Naive thymus-derived CD4-positive, alpha-beta T cell (primary cell): Measurements from ENCODE around the gene SYS1. TPM values are rescaled to one million over a fixed set of nuclear protein-coding genes. Genes with fewer than 3 reads are reported as not detected.
A peak's percentile ranks its signal among the peaks of the same experiment; 100 is the strongest.

Source experiments
- ATAC-seq: fragments of 150-1000 bp; cut with Tn5 transposase; 2 replicates; pipeline ENCODE4 v1.10.0; 2021; ENCODE audit warnings: mild to moderate bottlenecking, moderate library complexity
- CTCF ChIA-PET: fragments of 350-600 bp; sonication (Branson Sonifier 250); formaldehyde crosslinking; loops from one replicate; lab custom pipeline; 2021; ENCODE audit warnings: antibody characterized with exemption; lab: Charles Lee
- POLR2A ChIA-PET: fragments of 350-600 bp; sonication (Branson Sonifier 250); formaldehyde crosslinking; loops from one replicate; lab custom pipeline; 2021; ENCODE audit warnings: antibody characterized with exemption, inconsistent platforms; lab: Charles Lee
- DNase-seq, 9 donors: peaks; one replicate each; pipeline versions ENCODE4 v3.0.0 to v3.0.0-alpha.2; 2020 to 2022; ENCODE audit warnings: mixed read lengths in 1 of 9
- H3K27ac ChIP-seq: one replicate; pipeline ENCODE4 v1.7.0; 2013; ENCODE audit warnings: mild to moderate bottlenecking, low read depth, low read length, moderate library complexity
- H3K27me3 ChIP-seq, 2 donors: one replicate each; pipeline ENCODE4 v1.7.0; 2013; ENCODE audit warnings: low read length in 2 of 2, mild to moderate bottlenecking in 2 of 2, moderate library complexity in 2 of 2; ENCODE audit not compliant: control insufficient read depth in 2 of 2, insufficient read depth in 2 of 2
- H3K36me3 ChIP-seq, 3 experiments: 1 replicate in 2 of 3; 2 replicates in 1 of 3; pipeline ENCODE4 v1.7.0; 2013; ENCODE audit warnings: low read length in 3 of 3, mild to moderate bottlenecking in 3 of 3, moderate library complexity in 1 of 3; ENCODE audit not compliant: insufficient read depth in 3 of 3, control insufficient read depth in 2 of 3
- H3K4me1 ChIP-seq, 2 donors: one replicate each; pipeline ENCODE4 v1.7.0; 2013; ENCODE audit warnings: low read length in 2 of 2, mild to moderate bottlenecking in 2 of 2, moderate library complexity in 1 of 2; ENCODE audit not compliant: control insufficient read depth in 2 of 2, insufficient read depth in 2 of 2
- H3K4me3 ChIP-seq: 2 replicates; pipeline ENCODE4 v1.7.0; 2013; ENCODE audit warnings: mild to moderate bottlenecking, low read length
- H3K9me3 ChIP-seq, 3 experiments: 1 replicate in 2 of 3; 2 replicates in 1 of 3; pipeline ENCODE4 v1.7.0; 2013; ENCODE audit warnings: low read length in 3 of 3; ENCODE audit not compliant: control insufficient read depth in 2 of 3
- H3K27ac Mint-ChIP-seq, 9 donors: one replicate each; pipeline ENCODE4 v1.8.0; 2020 to 2022; ENCODE audit warnings: mixed read lengths in 9 of 9, mild to moderate bottlenecking in 8 of 9, moderate library complexity in 5 of 9, inconsistent platforms in 2 of 9
- H3K27me3 Mint-ChIP-seq, 5 donors: one replicate each; pipeline ENCODE4 v1.8.0; 2021 to 2022; ENCODE audit warnings: mixed read lengths in 5 of 5, mild to moderate bottlenecking in 1 of 5
- H3K36me3 Mint-ChIP-seq, 5 donors: one replicate each; pipeline ENCODE4 v1.8.0; 2020 to 2022; ENCODE audit warnings: mixed read lengths in 5 of 5, mild to moderate bottlenecking in 3 of 5, inconsistent platforms in 1 of 5
- H3K4me1 Mint-ChIP-seq, 7 donors: one replicate each; pipeline ENCODE4 v1.8.0; 2020 to 2022; ENCODE audit warnings: mixed read lengths in 7 of 7, mild to moderate bottlenecking in 3 of 7, inconsistent platforms in 1 of 7
- H3K4me3 Mint-ChIP-seq, 10 donors: one replicate each; pipeline ENCODE4 v1.8.0; 2020 to 2022; ENCODE audit warnings: mild to moderate bottlenecking in 10 of 10, mixed read lengths in 10 of 10, moderate library complexity in 6 of 10, inconsistent platforms in 2 of 10
- H3K9me3 Mint-ChIP-seq, 11 donors: one replicate each; pipeline ENCODE4 v1.8.0; 2020 to 2022; ENCODE audit warnings: mixed read lengths in 11 of 11, mild to moderate bottlenecking in 4 of 11, inconsistent platforms in 1 of 11, moderate library complexity in 1 of 11
- intact Hi-C, 2 donors: fragments of 100-400 bp; cut with micrococcal nuclease; formaldehyde crosslinking; loops; one replicate each; pipeline ENCODE4 v1.15.1; 2023
- polyA plus RNA-seq, 2 donors: library from polyadenylated mRNA; unstranded; fragments of 300-500 nt; fragmentation: Illumina TruSeq; gene quantifications; one replicate each; pipeline ENCODE4 v1.2.3, GENCODE V29; 2021
- total RNA-seq, 6 experiments: library from RNA in 5 of 6; stranded (reverse) in 5 of 6; gene quantifications; 1 replicate in 5 of 6; 2 replicates in 1 of 6; pipeline ENCODE4 v1.2.3 and lab custom pipeline; 2021 to 2026

Gene SYS1
- total and polyA plus RNA-seq, 7 experiments from 2014 or later = 23.9 to 111 (median 62.0) TPM

- Mint-ChIP-seq H3K27me3 (peaks cover 27 to 36% (median 33%) of the 10 kb centered on the region in 5 donors), H3K36me3 (peaks cover 0 to 6% (median 0%) of the 10 kb centered on the region in 5 donors), H3K9me3 (no peaks in the 10 kb centered on the region), H3K4me3 (peak overlapping the region in 2 of 10 donors; percentile 60 to 77), H3K4me1 (peaks cover 10 to 53% (median 26%) of the 10 kb centered on the region in 7 donors), H3K27ac (peak overlapping the region in 1 of 9 donors; percentile 97)
- POLR2A ChIA-PET = interaction anchor here (0.7 kb wide), 1 partner anchor 456 kb away, joined by 3 read pairs; no protein-coding TSS in a partner anchor
- H3K27ac ChIP-seq = no peak overlapping the region
- intact Hi-C loops = loop anchor here in 1 of 2 donors (2.0 kb wide), 2 partner anchors 30 to 452 kb away; partner anchors contain the start of gene SDC4
- H3K36me3 ChIP-seq = no peaks in the 10 kb centered on the region
- no peaks in the 10 kb centered on the region for H3K27me3 ChIP-seq
- DNase-seq (no peak), ATAC-seq (no peak)
- H3K4me3 ChIP-seq = no peak overlapping the region
- peaks cover 15 to 16% of the 10 kb centered on the region in 2 donors for H3K4me1 ChIP-seq
- CTCF ChIA-PET = interaction anchor here (0.7 to 7.3 kb wide), 10 partner anchors 11 to 456 kb away, joined by 3 to 67 read pairs (median 4); no protein-coding TSS in a partner anchor
- no peaks in the 10 kb centered on the region for H3K9me3 ChIP-seq
Measured at GRCh38 chr20:45318386-45318939, 44.5 kb upstream of the SYS1 start.

- peak overlapping the region in 1 of 9 donors; percentile 97 for H3K27ac Mint-ChIP-seq
- POLR2A ChIA-PET = no interaction called here
- H3K9me3 ChIP-seq = no peaks in the 10 kb centered on the region
- H3K27me3 Mint-ChIP-seq = peaks cover 25 to 31% (median 28%) of the 10 kb centered on the region in 5 donors
- ATAC-seq (no peak), DNase-seq (no peak)
- CTCF ChIA-PET = interaction anchor here (0.7 to 7.3 kb wide), 10 partner anchors 10 to 456 kb away, joined by 3 to 67 read pairs (median 4); no protein-coding TSS in a partner anchor
- H3K9me3 Mint-ChIP-seq = no peaks in the 10 kb centered on the region
- intact Hi-C loops = loop anchor here (1.0 to 2.0 kb wide), 7 partner anchors 30 to 452 kb away; partner anchors contain the start of genes SDC4 (in 1 of the 2) and SYS1 (in 1 of the 2)
- H3K36me3 Mint-ChIP-seq = peaks cover 0 to 6% (median 0%) of the 10 kb centered on the region in 5 donors
- H3K4me1 Mint-ChIP-seq = peaks cover 10 to 53% (median 26%) of the 10 kb centered on the region in 7 donors
- no peak overlapping the region for H3K27ac ChIP-seq
- no peaks in the 10 kb centered on the region for H3K27me3 ChIP-seq
- H3K4me3 ChIP-seq = no peak overlapping the region
- no peaks in the 10 kb centered on the region for H3K36me3 ChIP-seq
- peaks cover 15 to 16% of the 10 kb centered on the region in 2 donors for H3K4me1 ChIP-seq
- H3K4me3 Mint-ChIP-seq = peak overlapping the region in 4 of 10 donors; percentile 20 to 77 (median 44)
Measured at GRCh38 chr20:45318948-45319347, 44.0 kb upstream of the SYS1 start.

GRCh38 chr20:45320948-45321595 is 41.9 kb upstream of the SYS1 start:
- Histone ChIP-seq H3K9me3 (no peaks in the 10 kb centered on the region), H3K4me1 (peaks cover 15 to 16% of the 10 kb centered on the region in 2 donors), H3K36me3 (no peaks in the 10 kb centered on the region), H3K4me3 (no peak overlapping the region), H3K27me3 (no peaks in the 10 kb centered on the region), H3K27ac (no peak overlapping the region)
- POLR2A ChIA-PET = no interaction called here
- Mint-ChIP-seq H3K4me3 (peak overlapping the region in 6 of 10 donors; percentile 2 to 58 (median 48)), H3K27me3 (peaks cover 6 to 11% (median 8%) of the 10 kb centered on the region in 5 donors), H3K9me3 (no peaks in the 10 kb centered on the region), H3K4me1 (peaks cover 10 to 48% (median 26%) of the 10 kb centered on the region in 7 donors), H3K36me3 (peaks cover 0 to 7% (median 0%) of the 10 kb centered on the region in 5 donors), H3K27ac (peak overlapping the region in 4 of 9 donors; percentile 28 to 77 (median 36))
- intact Hi-C loops = no loop called here
- CTCF ChIA-PET = interaction anchor here (0.5 to 7.3 kb wide), 7 partner anchors 41 to 1326 kb away, joined by 3 to 67 read pairs (median 4); partner anchors contain the start of gene SYS1
- DNase-seq (peak in 5 of 9 donors; percentile 7 to 42 (median 23)), ATAC-seq (peak; percentile 78)

- POLR2A ChIA-PET = interaction anchor here (1.5 kb wide), 1 partner anchor 114 kb away, joined by 6 read pairs; no protein-coding TSS in a partner anchor
- Mint-ChIP-seq H3K4me3 (no peak overlapping the region), H3K9me3 (no peaks in the 10 kb centered on the region), H3K27ac (no peak overlapping the region), H3K36me3 (peaks cover 0 to 8% (median 0%) of the 10 kb centered on the region in 5 donors), H3K4me1 (peaks cover 10 to 42% (median 26%) of the 10 kb centered on the region in 7 donors), H3K27me3 (no peaks in the 10 kb centered on the region)
- Histone ChIP-seq H3K4me3 (no peak overlapping the region), H3K4me1 (peaks cover 15 to 16% of the 10 kb centered on the region in 2 donors), H3K36me3 (no peaks in the 10 kb centered on the region), H3K9me3 (no peaks in the 10 kb centered on the region), H3K27ac (no peak overlapping the region), H3K27me3 (no peaks in the 10 kb centered on the region)
- DNase-seq (no peak), ATAC-seq (peak; percentile 34)
- CTCF ChIA-PET = interaction anchor here (1.1 to 1.5 kb wide), 3 partner anchors 23 to 448 kb away, joined by 4 to 11 read pairs (median 6); no protein-coding TSS in a partner anchor
- intact Hi-C loops = loop anchor here in 1 of 2 donors (1.0 kb wide), 1 partner anchor 114 kb away; no protein-coding TSS in a partner anchor
Measured at GRCh38 chr20:45322952-45323383, 40.0 kb upstream of the SYS1 start.

- no peak overlapping the region for H3K27ac ChIP-seq
- POLR2A ChIA-PET = no interaction called here
- intact Hi-C loops = loop anchor here in 1 of 2 donors (1.0 kb wide), 1 partner anchor 114 kb away; no protein-coding TSS in a partner anchor
- no peaks in the 10 kb centered on the region for H3K36me3 ChIP-seq
- H3K9me3 ChIP-seq = no peaks in the 10 kb centered on the region
- peaks cover 10 to 35% (median 20%) of the 10 kb centered on the region in 7 donors for H3K4me1 Mint-ChIP-seq
- H3K9me3 Mint-ChIP-seq = no peaks in the 10 kb centered on the region
- ATAC-seq = no peak
- H3K4me3 ChIP-seq = no peak overlapping the region
- H3K4me1 ChIP-seq = peaks cover 14 to 16% of the 10 kb centered on the region in 2 donors
- H3K4me3 Mint-ChIP-seq = no peak overlapping the region
- CTCF ChIA-PET = interaction anchor here (0.9 to 1.5 kb wide), 3 partner anchors 39 to 447 kb away, joined by 3 to 11 read pairs (median 6); partner anchors contain the start of gene SYS1
- H3K27me3 Mint-ChIP-seq = no peaks in the 10 kb centered on the region
- no peak for DNase-seq
- no peaks in the 10 kb centered on the region for H3K27me3 ChIP-seq
- peaks cover 0 to 8% (median 0%) of the 10 kb centered on the region in 5 donors for H3K36me3 Mint-ChIP-seq
- no peak overlapping the region for H3K27ac Mint-ChIP-seq
Measured at GRCh38 chr20:45323731-45324130, 39.2 kb upstream of the SYS1 start.

- Mint-ChIP-seq H3K4me3 (no peak overlapping the region), H3K4me1 (peaks cover 0 to 23% (median 10%) of the 10 kb centered on the region in 7 donors), H3K36me3 (peaks cover 0 to 7% (median 0%) of the 10 kb centered on the region in 5 donors), H3K27me3 (no peaks in the 10 kb centered on the region), H3K27ac (no peak overlapping the region), H3K9me3 (no peaks in the 10 kb centered on the region)
- Histone ChIP-seq H3K27ac (no peak overlapping the region), H3K4me3 (no peak overlapping the region), H3K27me3 (no peaks in the 10 kb centered on the region), H3K36me3 (no peaks in the 10 kb centered on the region), H3K9me3 (no peaks in the 10 kb centered on the region), H3K4me1 (peaks cover 6 to 7% of the 10 kb centered on the region in 2 donors)
- no peak for ATAC-seq
- no peak for DNase-seq
- POLR2A ChIA-PET = interaction anchor here (0.5 kb wide), 1 partner anchor 52 kb away, joined by 3 read pairs; no protein-coding TSS in a partner anchor
- intact Hi-C loops = no loop called here
- CTCF ChIA-PET = interaction anchor here (1.1 kb wide), 1 partner anchor 458 kb away, joined by 4 read pairs; no protein-coding TSS in a partner anchor
Measured at GRCh38 chr20:45325371-45325770, 37.6 kb upstream of the SYS1 start.
